Measurements from ENCODE around the gene NR4A3. TPM values are rescaled to one million over a fixed set of nuclear protein-coding genes. Genes with fewer than 3 reads are reported as not detected.

NR4A3 gene
- total RNA-seq, 4 donors from 2014 or later = 1.8 to 34.0 (median 3.8) TPM

DNA sequence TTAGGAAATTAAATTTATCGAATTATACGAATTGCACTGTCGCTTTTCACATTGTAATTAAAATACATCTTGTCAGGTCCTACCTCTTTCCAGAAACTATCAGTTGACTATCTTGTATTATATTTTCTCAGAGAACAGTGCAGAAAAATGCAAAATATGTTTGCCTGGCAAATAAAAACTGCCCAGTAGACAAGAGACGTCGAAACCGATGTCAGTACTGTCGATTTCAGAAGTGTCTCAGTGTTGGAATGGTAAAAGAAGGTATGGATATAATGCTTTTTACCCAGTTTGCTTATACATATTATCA, 10.8 kb downstream of the NR4A3 start:
- in situ Hi-C loops (cut with MboI; ENCODE audit: low sequenced_read_pairs in 4 of 4) = no loop called here
- TF ChIP-seq POLR2A (IDR thresholded peaks at IDR 0.05) = no peak
- TF ChIP-seq, protein P1, sequence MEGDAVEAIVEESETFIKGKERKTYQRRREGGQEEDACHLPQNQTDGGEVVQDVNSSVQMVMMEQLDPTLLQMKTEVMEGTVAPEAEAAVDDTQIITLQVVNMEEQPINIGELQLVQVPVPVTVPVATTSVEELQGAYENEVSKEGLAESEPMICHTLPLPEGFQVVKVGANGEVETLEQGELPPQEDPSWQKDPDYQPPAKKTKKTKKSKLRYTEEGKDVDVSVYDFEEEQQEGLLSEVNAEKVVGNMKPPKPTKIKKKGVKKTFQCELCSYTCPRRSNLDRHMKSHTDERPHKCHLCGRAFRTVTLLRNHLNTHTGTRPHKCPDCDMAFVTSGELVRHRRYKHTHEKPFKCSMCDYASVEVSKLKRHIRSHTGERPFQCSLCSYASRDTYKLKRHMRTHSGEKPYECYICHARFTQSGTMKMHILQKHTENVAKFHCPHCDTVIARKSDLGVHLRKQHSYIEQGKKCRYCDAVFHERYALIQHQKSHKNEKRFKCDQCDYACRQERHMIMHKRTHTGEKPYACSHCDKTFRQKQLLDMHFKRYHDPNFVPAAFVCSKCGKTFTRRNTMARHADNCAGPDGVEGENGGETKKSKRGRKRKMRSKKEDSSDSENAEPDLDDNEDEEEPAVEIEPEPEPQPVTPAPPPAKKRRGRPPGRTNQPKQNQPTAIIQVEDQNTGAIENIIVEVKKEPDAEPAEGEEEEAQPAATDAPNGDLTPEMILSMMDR (IDR thresholded peaks at IDR 0.05 in 4 of 5, conservative IDR thresholded peaks at IDR 0.05 in 1 of 5) = no peak
- H3K27me3 ChIP-seq = no peaks in the 10 kb centered on the region
- intact Hi-C loops (cut with DNase I; ENCODE audit: low total_unique reads) = no loop called here
- no peak overlapping the region for H3K4me3 ChIP-seq
- peaks cover 2 to 26% of the 10 kb centered on the region in 2 donors for H3K36me3 ChIP-seq
- ATAC-seq (no peak), DNase-seq (no peak)
- no peaks in the 10 kb centered on the region for H3K9me3 ChIP-seq
- H3K27ac ChIP-seq = no peak overlapping the region
- H3K4me1 ChIP-seq = peaks cover 0 to 5% of the 10 kb centered on the region in 2 donors

DNA sequence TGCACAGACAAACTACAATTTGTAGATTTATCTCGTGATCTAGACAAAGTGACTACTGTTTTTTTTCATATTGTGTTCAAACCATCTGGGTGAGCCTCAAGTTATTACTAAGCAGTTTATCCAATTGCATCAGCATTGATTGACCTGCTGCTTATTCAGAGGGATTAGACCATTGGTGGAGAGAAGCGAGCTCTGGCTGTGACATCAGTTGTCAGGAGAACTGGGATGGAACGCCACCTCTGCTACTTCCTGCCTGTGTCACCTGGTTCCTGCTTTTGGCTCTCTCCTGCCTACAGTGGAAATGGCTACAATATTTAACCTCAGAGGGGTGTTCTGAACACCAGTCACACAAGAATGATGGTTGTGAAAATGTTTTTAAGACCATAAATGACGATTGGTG, 12.1 kb downstream of the NR4A3 start:
- in situ Hi-C loops (cut with MboI; ENCODE audit: low sequenced_read_pairs in 4 of 4) = no loop called here
- Histone ChIP-seq H3K27ac (no peak overlapping the region), H3K27me3 (no peaks in the 10 kb centered on the region), H3K9me3 (no peaks in the 10 kb centered on the region), H3K36me3 (peaks cover 2 to 26% of the 10 kb centered on the region in 2 donors), H3K4me3 (no peak overlapping the region), H3K4me1 (peaks cover 0 to 5% of the 10 kb centered on the region in 2 donors)
- ATAC-seq = no peak
- no peak for TF ChIP-seq POLR2A (IDR thresholded peaks at IDR 0.05)
- TF ChIP-seq, protein P1 (IDR thresholded peaks at IDR 0.05 in 4 of 5, conservative IDR thresholded peaks at IDR 0.05 in 1 of 5) = no peak
- intact Hi-C loops (cut with DNase I; ENCODE audit: low total_unique reads) = no loop called here
- DNase-seq = no peak

DNA sequence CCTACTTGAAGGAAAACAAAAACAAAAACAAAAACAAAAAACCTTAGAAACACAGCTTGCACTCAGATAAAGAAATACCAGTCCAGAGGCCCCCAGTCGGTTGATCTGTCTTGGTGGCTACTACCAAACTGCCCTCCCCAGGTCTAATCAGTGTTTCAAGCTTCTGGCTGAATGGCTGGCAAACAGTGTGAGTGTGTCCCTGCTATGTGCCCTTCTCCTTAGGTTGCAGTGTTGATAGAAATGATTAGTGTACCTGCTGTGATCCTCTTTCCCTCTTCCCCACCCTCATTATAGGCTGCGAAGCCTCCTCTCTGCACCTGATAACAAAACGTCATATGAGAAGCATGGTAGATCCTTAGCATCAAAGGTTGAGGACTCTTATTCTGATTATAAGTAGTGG, 12.8 kb downstream of the NR4A3 start:
- Histone ChIP-seq H3K4me1 (no peaks in the 10 kb centered on the region), H3K27ac (no peak overlapping the region), H3K27me3 (no peaks in the 10 kb centered on the region), H3K36me3 (peaks cover 2 to 26% of the 10 kb centered on the region in 2 donors), H3K4me3 (no peak overlapping the region), H3K9me3 (no peaks in the 10 kb centered on the region)
- ATAC-seq (no peak), DNase-seq (no peak)
- no peak for TF ChIP-seq POLR2A (IDR thresholded peaks at IDR 0.05)
- TF ChIP-seq, protein P1 (IDR thresholded peaks at IDR 0.05 in 4 of 5, conservative IDR thresholded peaks at IDR 0.05 in 1 of 5) = no peak
- in situ Hi-C loops (cut with MboI; ENCODE audit: low sequenced_read_pairs in 4 of 4) = no loop called here
- intact Hi-C loops (cut with DNase I; ENCODE audit: low total_unique reads) = no loop called here

DNA sequence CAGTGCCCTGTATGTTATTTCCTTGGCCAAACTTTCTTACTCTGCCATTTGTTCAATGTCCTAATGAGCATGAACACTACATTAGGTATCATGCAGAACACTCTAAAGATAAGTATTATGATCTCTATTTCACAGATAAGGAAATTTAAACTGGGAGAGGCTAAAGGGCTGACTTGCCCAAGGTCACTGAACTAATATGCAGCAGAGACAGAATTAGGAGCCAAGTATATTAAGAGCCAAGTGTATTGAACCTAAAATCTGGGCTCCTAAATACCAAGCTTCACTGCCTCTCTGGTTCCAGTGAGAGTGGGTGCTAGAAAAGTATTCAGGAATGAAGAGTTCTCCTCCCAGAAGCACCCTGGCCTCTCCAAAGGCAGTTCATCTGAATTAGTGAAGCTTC, 13.5 kb downstream of the NR4A3 start:
- H3K9me3 ChIP-seq = no peaks in the 10 kb centered on the region
- ATAC-seq = no peak
- intact Hi-C loops (cut with DNase I; ENCODE audit: low total_unique reads) = no loop called here
- no peaks in the 10 kb centered on the region for H3K4me1 ChIP-seq
- in situ Hi-C loops (cut with MboI; ENCODE audit: low sequenced_read_pairs in 4 of 4) = no loop called here
- H3K4me3 ChIP-seq = no peak overlapping the region
- no peak for TF ChIP-seq POLR2A (IDR thresholded peaks at IDR 0.05)
- TF ChIP-seq, protein P1 (IDR thresholded peaks at IDR 0.05 in 4 of 5, conservative IDR thresholded peaks at IDR 0.05 in 1 of 5) = no peak
- no peaks in the 10 kb centered on the region for H3K27me3 ChIP-seq
- peaks cover 2 to 20% of the 10 kb centered on the region in 2 donors for H3K36me3 ChIP-seq
- H3K27ac ChIP-seq = no peak overlapping the region
- no peak for DNase-seq

DNA sequence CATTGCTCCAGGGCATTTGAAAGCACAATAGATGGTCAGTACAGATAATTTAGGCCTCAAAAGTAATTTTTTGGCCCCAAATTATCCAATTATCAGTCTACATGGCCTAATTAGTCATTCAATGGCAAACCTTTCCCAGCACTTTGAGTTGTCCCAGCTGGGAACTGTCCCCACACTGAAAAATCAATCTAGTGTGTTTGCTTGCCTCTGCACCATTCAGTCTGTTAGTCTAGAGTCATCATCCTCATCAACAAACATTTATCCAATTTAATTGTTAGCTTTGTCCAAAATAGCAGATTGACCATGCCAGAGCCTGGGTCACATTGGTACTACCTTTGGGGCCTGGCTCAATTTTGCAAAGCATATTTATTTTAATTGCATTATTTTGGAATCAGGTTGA, 13.9 kb downstream of the NR4A3 start:
- ATAC-seq (no peak), DNase-seq (no peak)
- Histone ChIP-seq H3K27ac (no peak overlapping the region), H3K36me3 (peaks cover 0 to 20% of the 10 kb centered on the region in 2 donors), H3K4me3 (no peak overlapping the region), H3K9me3 (no peaks in the 10 kb centered on the region), H3K27me3 (no peaks in the 10 kb centered on the region), H3K4me1 (no peaks in the 10 kb centered on the region)
- TF ChIP-seq, protein P1 (IDR thresholded peaks at IDR 0.05 in 4 of 5, conservative IDR thresholded peaks at IDR 0.05 in 1 of 5) = no peak
- no peak for TF ChIP-seq POLR2A (IDR thresholded peaks at IDR 0.05)
- in situ Hi-C loops (cut with MboI; ENCODE audit: low sequenced_read_pairs in 4 of 4) (no loop called here), intact Hi-C loops (cut with DNase I; ENCODE audit: low total_unique reads) (no loop called here)

Measured in gastrocnemius medialis (tissue), 4 donors.